Right lobe of liver (tissue), 4 donors: ENCODE measurements around the gene SYNE1.

Experiments used
- CTCF ChIP-seq, 4 donors: fragments of 200-600 bp in 3 of 4; fragments of 450-650 bp in 1 of 4; IDR thresholded peaks; one replicate each; pipeline versions ENCODE4 v1.5.1 to v1.8.0; 2016 to 2022; ENCODE audit warnings: antibody characterized with exemption in 4 of 4, mild to moderate bottlenecking in 2 of 4
- POLR2A ChIP-seq: fragments of 450-650 bp; IDR thresholded peaks from one replicate; pipeline ENCODE4 v1.6.1; 2017; ENCODE audit warnings: antibody characterized with exemption, mild to moderate bottlenecking
- donor health status: DM: no; HTN: no; CAD: no.
- donor health status: DM: no; HTN: no; CAD: no.
- donor health status: DM: no; HTN: yes; CAD: no.

- no peak for TF ChIP-seq POLR2A
- TF ChIP-seq CTCF (IDR thresholded peaks at IDR 0.05): no peak
Measured at GRCh38 chr6:152295346-152295745, 341.8 kb downstream of the SYNE1 start.
